GM23248 (cell line): Measurements from ENCODE around the gene ELL2.

Experiments
- EZH2 ChIP-seq: fragments of 200-600 bp; sonication (generic); IDR thresholded peaks from 2 replicates; pipeline ENCODE4 v1.6.1; 2018; ENCODE audit warnings: antibody characterized with exemption, mild to moderate bottlenecking; ENCODE audit not compliant: insufficient read depth, poor library complexity, severe bottlenecking
- EZH2phosphoT487 ChIP-seq: fragments of 200-600 bp; sonication (generic); IDR thresholded peaks from 2 replicates; pipeline ENCODE4 v1.6.1; 2018; ENCODE audit warnings: antibody characterized with exemption, moderate library complexity, mild to moderate bottlenecking, low read depth; ENCODE audit not compliant: insufficient read depth

- no peak for TF ChIP-seq EZH2
- TF ChIP-seq EZH2phosphoT487, result no peak
Measured at GRCh38 chr5:95848701-95849100, 113.0 kb downstream of the ELL2 start.
